HepG2 (cell line): ENCODE results near the gene HEXIM1. TPM values are rescaled to one million over a fixed set of nuclear protein-coding genes. Genes with fewer than 3 reads are reported as not detected.
A peak's percentile ranks its signal among the peaks of the same experiment; 100 is the strongest.

Experiments
- ATM ChIP-seq: fragments of 450-650 bp; IDR thresholded peaks from 2 replicates; pipeline ENCODE4 v1.7.1; 2017; ENCODE audit warnings: mild to moderate bottlenecking, borderline replicate concordance
- FOXA1 ChIP-seq, 2 experiments: fragments of 450-650 bp in 1 of 2; sonication (generic) in 1 of 2; formaldehyde crosslinking in 1 of 2; IDR thresholded peaks; 2 replicates each; pipeline versions ENCODE4 v1.4.0 to v1.6.1; 2016 to 2020; ENCODE audit warnings: missing genetic modification reagents in 1 of 2
- MED13 ChIP-seq: sonication (generic); formaldehyde crosslinking; IDR thresholded peaks from 2 replicates; pipeline ENCODE4 v1.5.0; 2020; ENCODE audit warnings: missing genetic modification reagents
- MIER2 ChIP-seq: IDR thresholded peaks from 2 replicates; pipeline ENCODE4 v1.6.1; 2016; ENCODE audit warnings: missing biosample characterization, missing genetic modification reagents
- NFE2 ChIP-seq: sonication (generic); formaldehyde crosslinking; IDR thresholded peaks from 2 replicates; pipeline ENCODE4 v1.4.0; 2020; ENCODE audit warnings: missing genetic modification reagents
- NPAS2 ChIP-seq: sonication (generic); formaldehyde crosslinking; IDR thresholded peaks from 2 replicates; pipeline ENCODE4 v1.8.0; 2022; ENCODE audit warnings: mild to moderate bottlenecking, missing genetic modification reagents, borderline replicate concordance
- PLRG1 ChIP-seq: fragments of 450-650 bp; conservative IDR thresholded peaks from 2 replicates; pipeline ENCODE4 v1.6.1; 2016
- SATB2 ChIP-seq: sonication (generic); formaldehyde crosslinking; IDR thresholded peaks from 2 replicates; pipeline ENCODE4 v1.5.0; 2020; ENCODE audit warnings: missing genetic modification reagents
- ZEB1 ChIP-seq: IDR thresholded peaks from 2 replicates; pipeline ENCODE4 v1.6.1; 2012; ENCODE audit warnings: mild to moderate bottlenecking, low read depth, inconsistent platforms; ENCODE audit not compliant: insufficient replicate concordance
- ZNF180 ChIP-seq: sonication (generic); formaldehyde crosslinking; IDR thresholded peaks from 2 replicates; pipeline ENCODE4 v1.4.0; 2020; ENCODE audit warnings: low read depth, missing genetic modification reagents, borderline replicate concordance
- ZNF207 ChIP-seq: fragments of 450-650 bp; IDR thresholded peaks from 2 replicates; pipeline ENCODE4 v1.6.1; 2016; ENCODE audit warnings: antibody characterized with exemption, borderline replicate concordance
- ZNF441 ChIP-seq: sonication (generic); formaldehyde crosslinking; IDR thresholded peaks from 2 replicates; pipeline ENCODE4 v1.7.0; 2021; ENCODE audit warnings: missing genetic modification reagents, borderline replicate concordance
- ZNF607 ChIP-seq: sonication (generic); formaldehyde crosslinking; IDR thresholded peaks from 2 replicates; pipeline ENCODE4 v1.5.1; 2020; ENCODE audit warnings: missing genetic modification reagents, mild to moderate bottlenecking, borderline replicate concordance
- polyA plus RNA-seq, 8 experiments: library from polyadenylated mRNA; depleted of rRNA in 3 of 8; stranded (reverse) in 7 of 8; unstranded in 1 of 8; fragments of >200 nt; fragmentation: Illumina TruSeq in 4 of 8; extraction: Trizol in 4 of 8; gene quantifications; 2 replicates each; pipeline versions ENCODE4 v1.2.1 to v1.2.3, GENCODE V29; 2011 to 2016; ENCODE audit warnings: low read depth in 4 of 8, missing spikeins in 1 of 8, mixed read lengths in 1 of 8; ENCODE audit not compliant: insufficient read depth in 1 of 8
- total RNA-seq, 5 experiments: library from RNA; depleted of rRNA; stranded (reverse); fragments of >200 nt; fragmentation: Illumina TruSeq; extraction: Trizol; gene quantifications; 2 replicates each; pipeline ENCODE4 v1.2.3, GENCODE V29; 2016; ENCODE audit warnings: low read depth in 1 of 5
- TF ChIP-seq, protein P1 (sequence below): sonication (generic); formaldehyde crosslinking; IDR thresholded peaks from 2 replicates; pipeline ENCODE4 v1.4.0; 2020; ENCODE audit warnings: mild to moderate bottlenecking, missing genetic modification reagents
- TF ChIP-seq, protein P2 (sequence below): sonication (generic); formaldehyde crosslinking; IDR thresholded peaks from 2 replicates; pipeline ENCODE4 v1.4.0; 2020; ENCODE audit warnings: missing genetic modification reagents
- TF ChIP-seq, protein P3 (sequence below): sonication (generic); formaldehyde crosslinking; IDR thresholded peaks from 2 replicates; pipeline ENCODE4 v1.4.0; 2020; ENCODE audit warnings: missing genetic modification reagents

HEXIM1 gene
- total and polyA plus RNA-seq, 2 of the 13 experiments (the other 11 are each of a cell fraction or from before 2014, with no cell fraction given): 10.5 to 16.6 TPM

DNA sequence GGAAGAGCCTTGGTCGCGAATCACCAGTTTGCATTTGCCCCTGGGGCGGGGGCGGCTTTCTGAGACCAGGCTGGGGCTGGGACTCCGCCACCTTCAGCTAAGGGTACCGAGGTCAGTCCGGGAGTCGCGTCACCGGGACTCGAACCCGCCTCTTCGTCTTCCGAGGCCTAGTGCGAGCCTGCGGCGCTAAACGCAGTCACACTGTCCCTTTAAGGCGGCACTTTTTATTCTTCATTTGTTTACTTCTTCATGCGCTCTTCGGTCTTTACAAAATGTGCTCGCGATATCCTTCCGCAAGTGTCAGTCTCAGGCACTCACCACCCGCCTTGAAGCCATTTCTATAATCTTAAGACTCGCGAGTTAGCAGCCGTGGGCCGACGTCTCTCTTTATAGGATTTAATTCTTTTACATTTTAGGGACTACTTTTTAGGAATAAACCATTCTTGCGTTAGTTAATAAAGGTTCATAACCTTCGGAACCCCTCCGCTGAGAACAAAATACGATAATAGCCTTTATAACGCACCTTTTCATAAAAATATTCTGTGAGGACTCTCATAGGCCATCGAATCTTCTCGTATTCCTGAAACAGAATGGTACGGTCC is 593 bp upstream of the HEXIM1 start (continued):
- TF ChIP-seq ZNF441 (0 out of 2 replicates have a peak, but pooled peaks have one; percentile 6), ZNF180 (CRISPR knock-in tag) (no peak), MED13 (CRISPR knock-in tag) (no peak; the same call in 1 of the 2 replicates), ZEB1 (peak; percentile 78), ATM (no peak), NFE2 (CRISPR knock-in tag) (no peak), NPAS2 (no peak), ZNF207 (no peak), PLRG1 (no peak), MIER2 (CRISPR knock-in tag) (peak; percentile 47; the same call in 1 of the 2 replicates), FOXA1 (IDR thresholded peaks at IDR 0.05) (0 out of 2 replicates have a peak, but pooled peaks have one; percentile 60), FOXA1 (CRISPR knock-in tag; IDR thresholded peaks at IDR 0.05) (peak; percentile 96), SATB2 (CRISPR knock-in tag) (no peak; the same call in 1 of the 2 replicates), ZNF607 (peak; percentile 72)
- TF ChIP-seq, protein P1, sequence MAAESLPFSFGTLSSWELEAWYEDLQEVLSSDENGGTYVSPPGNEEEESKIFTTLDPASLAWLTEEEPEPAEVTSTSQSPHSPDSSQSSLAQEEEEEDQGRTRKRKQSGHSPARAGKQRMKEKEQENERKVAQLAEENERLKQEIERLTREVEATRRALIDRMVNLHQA: no peak
- TF ChIP-seq, protein P2, sequence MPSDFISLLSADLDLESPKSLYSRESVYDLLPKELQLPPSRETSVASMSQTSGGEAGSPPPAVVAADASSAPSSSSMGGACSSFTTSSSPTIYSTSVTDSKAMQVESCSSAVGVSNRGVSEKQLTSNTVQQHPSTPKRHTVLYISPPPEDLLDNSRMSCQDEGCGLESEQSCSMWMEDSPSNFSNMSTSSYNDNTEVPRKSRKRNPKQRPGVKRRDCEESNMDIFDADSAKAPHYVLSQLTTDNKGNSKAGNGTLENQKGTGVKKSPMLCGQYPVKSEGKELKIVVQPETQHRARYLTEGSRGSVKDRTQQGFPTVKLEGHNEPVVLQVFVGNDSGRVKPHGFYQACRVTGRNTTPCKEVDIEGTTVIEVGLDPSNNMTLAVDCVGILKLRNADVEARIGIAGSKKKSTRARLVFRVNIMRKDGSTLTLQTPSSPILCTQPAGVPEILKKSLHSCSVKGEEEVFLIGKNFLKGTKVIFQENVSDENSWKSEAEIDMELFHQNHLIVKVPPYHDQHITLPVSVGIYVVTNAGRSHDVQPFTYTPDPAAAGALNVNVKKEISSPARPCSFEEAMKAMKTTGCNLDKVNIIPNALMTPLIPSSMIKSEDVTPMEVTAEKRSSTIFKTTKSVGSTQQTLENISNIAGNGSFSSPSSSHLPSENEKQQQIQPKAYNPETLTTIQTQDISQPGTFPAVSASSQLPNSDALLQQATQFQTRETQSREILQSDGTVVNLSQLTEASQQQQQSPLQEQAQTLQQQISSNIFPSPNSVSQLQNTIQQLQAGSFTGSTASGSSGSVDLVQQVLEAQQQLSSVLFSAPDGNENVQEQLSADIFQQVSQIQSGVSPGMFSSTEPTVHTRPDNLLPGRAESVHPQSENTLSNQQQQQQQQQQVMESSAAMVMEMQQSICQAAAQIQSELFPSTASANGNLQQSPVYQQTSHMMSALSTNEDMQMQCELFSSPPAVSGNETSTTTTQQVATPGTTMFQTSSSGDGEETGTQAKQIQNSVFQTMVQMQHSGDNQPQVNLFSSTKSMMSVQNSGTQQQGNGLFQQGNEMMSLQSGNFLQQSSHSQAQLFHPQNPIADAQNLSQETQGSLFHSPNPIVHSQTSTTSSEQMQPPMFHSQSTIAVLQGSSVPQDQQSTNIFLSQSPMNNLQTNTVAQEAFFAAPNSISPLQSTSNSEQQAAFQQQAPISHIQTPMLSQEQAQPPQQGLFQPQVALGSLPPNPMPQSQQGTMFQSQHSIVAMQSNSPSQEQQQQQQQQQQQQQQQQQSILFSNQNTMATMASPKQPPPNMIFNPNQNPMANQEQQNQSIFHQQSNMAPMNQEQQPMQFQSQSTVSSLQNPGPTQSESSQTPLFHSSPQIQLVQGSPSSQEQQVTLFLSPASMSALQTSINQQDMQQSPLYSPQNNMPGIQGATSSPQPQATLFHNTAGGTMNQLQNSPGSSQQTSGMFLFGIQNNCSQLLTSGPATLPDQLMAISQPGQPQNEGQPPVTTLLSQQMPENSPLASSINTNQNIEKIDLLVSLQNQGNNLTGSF (CRISPR knock-in tag): peak; percentile 77
- TF ChIP-seq, protein P3, sequence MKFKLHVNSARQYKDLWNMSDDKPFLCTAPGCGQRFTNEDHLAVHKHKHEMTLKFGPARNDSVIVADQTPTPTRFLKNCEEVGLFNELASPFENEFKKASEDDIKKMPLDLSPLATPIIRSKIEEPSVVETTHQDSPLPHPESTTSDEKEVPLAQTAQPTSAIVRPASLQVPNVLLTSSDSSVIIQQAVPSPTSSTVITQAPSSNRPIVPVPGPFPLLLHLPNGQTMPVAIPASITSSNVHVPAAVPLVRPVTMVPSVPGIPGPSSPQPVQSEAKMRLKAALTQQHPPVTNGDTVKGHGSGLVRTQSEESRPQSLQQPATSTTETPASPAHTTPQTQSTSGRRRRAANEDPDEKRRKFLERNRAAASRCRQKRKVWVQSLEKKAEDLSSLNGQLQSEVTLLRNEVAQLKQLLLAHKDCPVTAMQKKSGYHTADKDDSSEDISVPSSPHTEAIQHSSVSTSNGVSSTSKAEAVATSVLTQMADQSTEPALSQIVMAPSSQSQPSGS: no peak
